Measurements from ENCODE around the gene XAB2. TPM values are rescaled to one million over a fixed set of nuclear protein-coding genes. Genes with fewer than 3 reads are reported as not detected.

The XAB2 gene
- total and polyA plus RNA-seq, 4 donors: 34.1 to 48.3 (median 39.3) TPM

- no peak for TF ChIP-seq CTCF (IDR thresholded peaks at IDR 0.05; ENCODE audit: control extremely low read depth, extremely low read depth)
- ATAC-seq (ENCODE audit: insufficient read depth, low FRiP score): no peak
These were observed 33.0 kb downstream of the XAB2 start for GRCh38 chr19:7596211-7596937.

GRCh38 chr19:7595466-7596133, 33.7 kb downstream of the XAB2 start, which contains the start of gene CAMSAP3:
TSS of gene CAMSAP3 (plus strand) at chr19:7595863. CDS start at chr19:7596003, 140 bp downstream.
- WGBS, 2 donors: 1% methylated on average over 51 to 78 of the region's 78 CpGs
- H3K9me3 ChIP-seq (ENCODE audit: control insufficient read depth in 4 of 4, insufficient read depth in 3 of 4, low read length in 3 of 4): peaks cover 0 to 1% (median 0%) of the 10 kb centered on the region in 4 donors
- peak; percentile 29 to 69 (median 60) for DNase-seq
- H3K27ac ChIP-seq (ENCODE audit: low read depth in 1 of 2, low read length in 1 of 2): peak within 1 kb of the TSS in 1 of 2 donors; percentile 46
- H3K36me3 ChIP-seq (ENCODE audit: control insufficient read depth in 4 of 4, insufficient read depth in 4 of 4, low read length in 4 of 4): no peaks in the 10 kb centered on the region
- ATAC-seq (ENCODE audit: insufficient read depth, low FRiP score): peak; percentile 83
- TF ChIP-seq CTCF (IDR thresholded peaks at IDR 0.05; ENCODE audit: control extremely low read depth, extremely low read depth): no peak
- H3K9ac ChIP-seq (ENCODE audit: insufficient read depth in 1 of 2, low read length in 2 of 2): no peak within 1 kb of the TSS
- H3K4me3 ChIP-seq: peak within 1 kb of the TSS; percentile 45
- peaks cover 0 to 22% (median 22%) of the 10 kb centered on the region in 3 donors for H3K27me3 ChIP-seq (ENCODE audit: control insufficient read depth in 3 of 3, insufficient read depth in 3 of 3, low read length in 2 of 3)
- peaks cover 0 to 4% (median 0%) of the 10 kb centered on the region in 5 donors for H3K4me1 ChIP-seq (ENCODE audit: control insufficient read depth in 5 of 5, insufficient read depth in 5 of 5, low read length in 5 of 5)

More at GRCh38 chr19:7596211-7596937, 33.0 kb downstream of the XAB2 start:
- no peaks in the 10 kb centered on the region for H3K9me3 ChIP-seq (ENCODE audit: control insufficient read depth in 4 of 4, insufficient read depth in 3 of 4, low read length in 3 of 4)
- H3K4me3 ChIP-seq: peak overlapping the region; percentile 32
- H3K36me3 ChIP-seq (ENCODE audit: control insufficient read depth in 4 of 4, insufficient read depth in 4 of 4, low read length in 4 of 4): no peaks in the 10 kb centered on the region
- DNase-seq: no peak
- WGBS, 2 donors: 3 to 4% methylated on average over 31 to 70 of the region's 70 CpGs
- H3K27ac ChIP-seq (ENCODE audit: low read depth in 1 of 2, low read length in 1 of 2): peak overlapping the region in 1 of 2 donors; percentile 46
- no peak overlapping the region for H3K9ac ChIP-seq (ENCODE audit: insufficient read depth in 1 of 2, low read length in 2 of 2)
- H3K27me3 ChIP-seq (ENCODE audit: control insufficient read depth in 3 of 3, insufficient read depth in 3 of 3, low read length in 2 of 3): peaks cover 0 to 22% (median 22%) of the 10 kb centered on the region in 3 donors
- H3K4me1 ChIP-seq (ENCODE audit: control insufficient read depth in 5 of 5, insufficient read depth in 5 of 5, low read length in 5 of 5): peaks cover 0 to 4% (median 0%) of the 10 kb centered on the region in 5 donors

DNA sequence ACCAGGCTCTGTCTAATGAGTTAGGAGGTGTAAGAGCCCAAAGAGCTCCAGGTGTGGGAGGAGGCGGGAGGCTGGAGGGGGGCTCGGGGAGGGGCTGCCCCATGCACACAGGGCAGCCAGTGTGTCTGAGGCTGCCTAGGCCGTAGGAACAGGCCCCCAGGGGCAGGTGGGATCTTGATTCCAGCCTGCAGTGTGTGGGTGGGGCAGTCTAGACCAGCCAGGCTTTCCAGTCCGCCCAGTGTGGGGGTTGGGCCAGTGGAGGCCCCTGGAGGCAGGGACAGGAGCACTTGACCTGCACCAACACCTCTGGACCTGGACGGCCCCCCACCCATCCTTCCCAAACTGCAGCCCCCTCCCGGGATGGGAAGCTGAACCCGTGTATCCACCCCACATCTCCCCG, 39.1 kb downstream of the XAB2 start:
- peaks cover 0 to 11% (median 8%) of the 10 kb centered on the region in 3 donors for H3K27me3 ChIP-seq (ENCODE audit: control insufficient read depth in 3 of 3, insufficient read depth in 3 of 3, low read length in 2 of 3)
- no peak overlapping the region for H3K4me3 ChIP-seq
- ATAC-seq (ENCODE audit: insufficient read depth, low FRiP score) (no peak), DNase-seq (peak; percentile 12 to 49 (median 46))
- H3K27ac ChIP-seq (ENCODE audit: low read depth in 1 of 2, low read length in 1 of 2): no peak overlapping the region
- TF ChIP-seq CTCF (IDR thresholded peaks at IDR 0.05; ENCODE audit: control extremely low read depth, extremely low read depth): no peak
- H3K9ac ChIP-seq (ENCODE audit: insufficient read depth in 1 of 2, low read length in 2 of 2): no peak overlapping the region
- 46 to 68% methylated on average over 8 of the region's 8 CpGs for WGBS, 2 donors
- peaks cover 0 to 1% (median 0%) of the 10 kb centered on the region in 4 donors for H3K9me3 ChIP-seq (ENCODE audit: control insufficient read depth in 4 of 4, insufficient read depth in 3 of 4, low read length in 3 of 4)
- H3K4me1 ChIP-seq (ENCODE audit: control insufficient read depth in 5 of 5, insufficient read depth in 5 of 5, low read length in 5 of 5): peaks cover 0 to 3% (median 0%) of the 10 kb centered on the region in 5 donors
- H3K36me3 ChIP-seq (ENCODE audit: control insufficient read depth in 4 of 4, insufficient read depth in 4 of 4, low read length in 4 of 4): no peaks in the 10 kb centered on the region

All from lung (tissue), 12 donors.